Erythroblast (primary cell): Measurements from ENCODE around the gene ENPP4.

Experiments
- GATA1 ChIP-seq: IDR thresholded peaks from 2 replicates; pipeline ENCODE4 v1.6.1; 2011; ENCODE audit warnings: low read depth, mild to moderate bottlenecking, control low read depth, low read length, moderate library complexity
- POLR2A ChIP-seq: IDR thresholded peaks from 2 replicates; pipeline ENCODE4 v1.6.1; 2011; ENCODE audit warnings: mild to moderate bottlenecking, low read length

- no peak for TF ChIP-seq POLR2A
- TF ChIP-seq GATA1: no peak
Observed at GRCh38 chr6:46091080-46091478, 38.7 kb upstream of the ENPP4 start.
